ENCODE measurements around the gene LCP2. TPM values are rescaled to one million over a fixed set of nuclear protein-coding genes. Genes with fewer than 3 reads are reported as not detected.

Gene LCP2
- total and polyA plus RNA-seq, 12 donors, result 2.4 to 53.7 (median 17.7) TPM

- Histone ChIP-seq H3K27me3 (no peaks in the 10 kb centered on the region), H3K4me3 (no peak overlapping the region), H3K27ac (peak overlapping the region in 2 of 5 donors; percentile 62 to 81), H3K9me3 (replicated peaks in 1 of 3) (no peaks in the 10 kb centered on the region), H3K36me3 (replicated peaks in 1 of 2) (no peaks in the 10 kb centered on the region), H3K4me1 (replicated peaks in 1 of 2) (peaks cover 18 to 32% of the 10 kb centered on the region in 2 donors)
- 62 to 71% (median 67%) methylated on average over 9 to 11 of the region's 11 CpGs for WGBS, 4 donors
- TF ChIP-seq, protein P1, sequence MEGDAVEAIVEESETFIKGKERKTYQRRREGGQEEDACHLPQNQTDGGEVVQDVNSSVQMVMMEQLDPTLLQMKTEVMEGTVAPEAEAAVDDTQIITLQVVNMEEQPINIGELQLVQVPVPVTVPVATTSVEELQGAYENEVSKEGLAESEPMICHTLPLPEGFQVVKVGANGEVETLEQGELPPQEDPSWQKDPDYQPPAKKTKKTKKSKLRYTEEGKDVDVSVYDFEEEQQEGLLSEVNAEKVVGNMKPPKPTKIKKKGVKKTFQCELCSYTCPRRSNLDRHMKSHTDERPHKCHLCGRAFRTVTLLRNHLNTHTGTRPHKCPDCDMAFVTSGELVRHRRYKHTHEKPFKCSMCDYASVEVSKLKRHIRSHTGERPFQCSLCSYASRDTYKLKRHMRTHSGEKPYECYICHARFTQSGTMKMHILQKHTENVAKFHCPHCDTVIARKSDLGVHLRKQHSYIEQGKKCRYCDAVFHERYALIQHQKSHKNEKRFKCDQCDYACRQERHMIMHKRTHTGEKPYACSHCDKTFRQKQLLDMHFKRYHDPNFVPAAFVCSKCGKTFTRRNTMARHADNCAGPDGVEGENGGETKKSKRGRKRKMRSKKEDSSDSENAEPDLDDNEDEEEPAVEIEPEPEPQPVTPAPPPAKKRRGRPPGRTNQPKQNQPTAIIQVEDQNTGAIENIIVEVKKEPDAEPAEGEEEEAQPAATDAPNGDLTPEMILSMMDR (IDR thresholded peaks at IDR 0.05), result no peak
- no peak for TF ChIP-seq POLR2A (IDR thresholded peaks at IDR 0.05)
- no peak for DNase-seq
- intact Hi-C loops (cut with DNase I), result no loop called here
Measured at GRCh38 chr5:170301981-170302652, 4.5 kb upstream of the LCP2 start.

GRCh38 chr5:170301149-170301548 is 3.6 kb upstream of the LCP2 start:
- TF ChIP-seq, protein P1 (IDR thresholded peaks at IDR 0.05), result no peak
- TF ChIP-seq POLR2A (IDR thresholded peaks at IDR 0.05), result no peak
- WGBS, 4 donors, result 71 to 85% (median 81%) methylated on average over 9 of the region's 9 CpGs
- Histone ChIP-seq H3K4me1 (replicated peaks in 1 of 2) (peaks cover 10 to 23% of the 10 kb centered on the region in 2 donors), H3K36me3 (replicated peaks in 1 of 2) (no peaks in the 10 kb centered on the region), H3K4me3 (no peak overlapping the region), H3K27ac (peak overlapping the region in 2 of 5 donors; percentile 36 to 76), H3K9me3 (replicated peaks in 1 of 3) (no peaks in the 10 kb centered on the region), H3K27me3 (no peaks in the 10 kb centered on the region)
- no peak for DNase-seq
- intact Hi-C loops (cut with DNase I), result no loop called here

- peak in 2 of 7 donors; percentile 32 to 49 for DNase-seq
- H3K4me1 ChIP-seq (replicated peaks in 1 of 2), result peaks cover 10 to 19% of the 10 kb centered on the region in 2 donors
- intact Hi-C loops (cut with DNase I), result no loop called here
- no peaks in the 10 kb centered on the region for H3K36me3 ChIP-seq (replicated peaks in 1 of 2)
- H3K9me3 ChIP-seq (replicated peaks in 1 of 3), result no peaks in the 10 kb centered on the region
- TF ChIP-seq POLR2A (IDR thresholded peaks at IDR 0.05), result no peak
- TF ChIP-seq, protein P1 (IDR thresholded peaks at IDR 0.05), result no peak
- no peak overlapping the region for H3K4me3 ChIP-seq
- WGBS, 4 donors, result 74 to 90% (median 83%) methylated on average over 3 to 7 of the region's 7 CpGs
- H3K27me3 ChIP-seq, result no peaks in the 10 kb centered on the region
- H3K27ac ChIP-seq, result peak overlapping the region in 2 of 5 donors; percentile 36 to 76
Measured at GRCh38 chr5:170300361-170301013, 2.9 kb upstream of the LCP2 start.

DNA sequence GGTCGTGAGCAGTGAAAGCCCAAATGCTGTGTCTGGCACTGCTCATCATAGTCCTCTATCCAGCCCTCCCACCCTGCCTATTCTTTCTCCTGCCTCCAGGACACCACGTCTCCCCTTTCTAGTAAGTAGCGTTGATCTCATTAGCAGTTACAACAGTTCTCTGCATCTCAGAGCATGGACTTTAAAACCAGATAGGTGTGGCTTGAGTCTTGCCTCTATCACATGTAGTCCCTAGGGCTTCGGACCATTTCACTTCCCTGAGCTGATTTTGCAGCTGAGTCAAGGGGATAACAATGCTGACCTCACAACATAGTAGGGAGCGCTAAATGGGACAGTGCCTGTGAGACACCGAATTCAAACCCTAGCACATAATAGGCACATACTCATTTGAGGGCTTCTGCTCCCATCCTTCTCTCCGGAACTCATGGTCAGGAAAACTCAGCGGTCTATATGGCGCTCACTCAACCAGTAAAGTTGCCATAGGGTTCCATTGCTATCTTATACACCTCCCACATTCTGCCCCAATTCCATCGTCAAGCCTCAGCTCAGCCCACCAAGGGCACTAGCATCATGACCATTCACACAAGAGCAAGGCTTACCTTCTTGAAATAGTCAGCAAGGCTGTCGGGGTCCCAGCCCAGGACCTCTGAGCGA is 515 bp downstream of the LCP2 start:
- peak overlapping the region in 4 of 5 donors; percentile 34 to 87 (median 65) for H3K27ac ChIP-seq
- H3K4me1 ChIP-seq (replicated peaks in 1 of 2), result peaks cover 0 to 3% of the 10 kb centered on the region in 2 donors
- intact Hi-C loops (cut with DNase I), result no loop called here
- no peaks in the 10 kb centered on the region for H3K36me3 ChIP-seq (replicated peaks in 1 of 2)
- peak overlapping the region in 1 of 4 donors; percentile 50 for H3K4me3 ChIP-seq
- H3K27me3 ChIP-seq, result no peaks in the 10 kb centered on the region
- TF ChIP-seq, protein P1 (IDR thresholded peaks at IDR 0.05), result no peak
- TF ChIP-seq POLR2A (IDR thresholded peaks at IDR 0.05), result no peak
- no peaks in the 10 kb centered on the region for H3K9me3 ChIP-seq (replicated peaks in 1 of 3)
- WGBS, 4 donors, result 69 to 78% (median 74%) methylated on average over 11 to 12 of the region's 12 CpGs
- DNase-seq, result no peak

Measured in adrenal gland (tissue), 12 donors.